Astrocyte of the cerebellum (primary cell): ENCODE measurements around the gene RXFP3.
"Not testable (repeated sequence)": the region's sequence is repeated elsewhere in the genome, so short reads cannot be mapped to it uniquely, and the experiment has no call there.

ENCODE experiments used
- DNase-seq: peaks from one replicate; pipeline ENCODE4 v3.0.0-alpha.2; 2011; ENCODE audit warnings: low read depth
- H3K4me3 ChIP-seq: 2 replicates; pipeline ENCODE4 v1.5.1; 2011; ENCODE audit warnings: mild to moderate bottlenecking, low read depth, low read length, moderate library complexity
- CTCF ChIP-seq: IDR thresholded peaks from 2 replicates; pipeline ENCODE4 v1.5.1; 2012; ENCODE audit warnings: low read length, low read depth, moderate library complexity, mild to moderate bottlenecking; ENCODE audit errors: missing control alignments
- in situ Hi-C: cut with HindIII; loops from 2 replicates; pipeline ENCODE4 v1.10.0; 2017; ENCODE audit warnings: low sequenced_read_pairs

Gene RXFP3

GRCh38 chr5:33892620-33893137 is 43.5 kb upstream of the RXFP3 start:
- in situ Hi-C loops = no loop called here
- DNase-seq = peak; percentile 99
- H3K4me3 ChIP-seq = peak overlapping the region; percentile 61
- no peak for TF ChIP-seq CTCF

GRCh38 chr5:33894566-33894965 is 41.6 kb upstream of the RXFP3 start:
- DNase-seq = no peak
- in situ Hi-C loops = no loop called here
- H3K4me3 ChIP-seq = no peak overlapping the region
- TF ChIP-seq CTCF = no peak

- no peak for DNase-seq
- in situ Hi-C loops = no loop called here
- no peak for TF ChIP-seq CTCF
- H3K4me3 ChIP-seq = no peak overlapping the region
Measured at GRCh38 chr5:33901156-33901555, 35.0 kb upstream of the RXFP3 start.

GRCh38 chr5:33903118-33903517 is 33.1 kb upstream of the RXFP3 start:
- in situ Hi-C loops = no loop called here
- no peak for TF ChIP-seq CTCF
- no peak overlapping the region for H3K4me3 ChIP-seq
- DNase-seq = no peak

- DNase-seq = no peak
- TF ChIP-seq CTCF = no peak
- in situ Hi-C loops = no loop called here
- no peak overlapping the region for H3K4me3 ChIP-seq
Measured at GRCh38 chr5:33905381-33905780, 30.8 kb upstream of the RXFP3 start.

GRCh38 chr5:33906248-33906647 is 29.9 kb upstream of the RXFP3 start:
- H3K4me3 ChIP-seq, DNase-seq, in situ Hi-C loops: not testable (repeated sequence)

- DNase-seq, in situ Hi-C loops, H3K4me3 ChIP-seq: not testable (repeated sequence)
Measured at GRCh38 chr5:33914844-33915243, 21.3 kb upstream of the RXFP3 start.

- no peak for DNase-seq
- in situ Hi-C loops = no loop called here
- TF ChIP-seq CTCF = no peak
- H3K4me3 ChIP-seq = no peak overlapping the region
Measured at GRCh38 chr5:33921002-33921401, 15.2 kb upstream of the RXFP3 start.
